HG03565 (cell line): ENCODE measurements around the gene GRAMD1A.
"Not testable (repeated sequence)": the region's sequence is repeated elsewhere in the genome, so short reads cannot be mapped to it uniquely, and the experiment has no call there.

ENCODE experiments used
- ATAC-seq: cut with Tn5 transposase; IDR thresholded peaks from one replicate; pipeline ENCODE4 v1.9.1; 2021; ENCODE audit warnings: mild to moderate bottlenecking, moderate library complexity; ENCODE audit not compliant: unreplicated experiment

The GRAMD1A gene

GRCh38 chr19:35034005-35034502, 33.9 kb downstream of the GRAMD1A start:
- ATAC-seq: no peak

GRCh38 chr19:35034588-35035382, 34.7 kb downstream of the GRAMD1A start:
- no peak for ATAC-seq

- ATAC-seq: no peak
Measured at GRCh38 chr19:35037716-35038622, 37.8 kb downstream of the GRAMD1A start.

GRCh38 chr19:35038623-35039512, 38.7 kb downstream of the GRAMD1A start:
- no peak for ATAC-seq

GRCh38 chr19:35039881-35040825, 40.0 kb downstream of the GRAMD1A start:
- no peak for ATAC-seq

GRCh38 chr19:35040826-35041547, 40.9 kb downstream of the GRAMD1A start:
- ATAC-seq: no peak

- ATAC-seq: no peak
Measured at GRCh38 chr19:35041548-35042055, 41.5 kb downstream of the GRAMD1A start, which contains the start of gene HPN. Gene HPN (plus strand): TSS chr19:35041721. CDS start chr19:35042507, 786 bp downstream.

- no peak for ATAC-seq
Measured at GRCh38 chr19:35042056-35042730, 42.1 kb downstream of the GRAMD1A start.

GRCh38 chr19:35042954-35043604, 43.0 kb downstream of the GRAMD1A start:
- ATAC-seq: no peak

GRCh38 chr19:35043906-35044305, 43.8 kb downstream of the GRAMD1A start:
- ATAC-seq: no peak

GRCh38 chr19:35044317-35045117, 44.4 kb downstream of the GRAMD1A start:
- no peak for ATAC-seq

GRCh38 chr19:35045667-35046300, 45.7 kb downstream of the GRAMD1A start:
- no peak for ATAC-seq

- no peak for ATAC-seq
Measured at GRCh38 chr19:35046461-35046860, 46.3 kb downstream of the GRAMD1A start.

- ATAC-seq: no peak
Measured at GRCh38 chr19:35048911-35049411, 48.8 kb downstream of the GRAMD1A start.

- no peak for ATAC-seq
Measured at GRCh38 chr19:35049456-35049855, 49.3 kb downstream of the GRAMD1A start.

GRCh38 chr19:35050662-35051061, 50.5 kb downstream of the GRAMD1A start:
- not testable (repeated sequence) for ATAC-seq
